Natural killer cell (primary cell): ENCODE data around the gene HDAC1. TPM values are rescaled to one million over a fixed set of nuclear protein-coding genes. Genes with fewer than 3 reads are reported as not detected.

ENCODE experiments used
- ATAC-seq, 3 donors: fragments of 150-1000 bp in 2 of 3; fragments of 200-7000 bp in 1 of 3; cut with Tn5 transposase; 1 replicate in 1 of 3; 2 replicates in 2 of 3; pipeline ENCODE4 v1.10.0; 2021; ENCODE audit warnings: mild to moderate bottlenecking in 2 of 3, moderate library complexity in 2 of 3
- DNase-seq, 2 donors: peaks; one replicate each; pipeline versions ENCODE4 v3.0.0 to v3.0.0-alpha.2; 2013 to 2021; ENCODE audit warnings: mixed read lengths in 1 of 2
- H3K27ac ChIP-seq: one replicate; pipeline ENCODE4 v1.5.1; 2013; ENCODE audit warnings: mild to moderate bottlenecking, low read length
- H3K27me3 ChIP-seq: one replicate; pipeline ENCODE4 v1.6.1; 2013; ENCODE audit warnings: low read length; ENCODE audit not compliant: control insufficient read depth, insufficient read depth
- H3K36me3 ChIP-seq: one replicate; pipeline ENCODE4 v1.6.1; 2013; ENCODE audit warnings: low read length; ENCODE audit not compliant: control insufficient read depth, insufficient read depth
- H3K4me1 ChIP-seq: one replicate; pipeline ENCODE4 v1.6.1; 2013; ENCODE audit warnings: low read length; ENCODE audit not compliant: control insufficient read depth, insufficient read depth
- H3K4me3 ChIP-seq: one replicate; pipeline ENCODE4 v1.5.1; 2013; ENCODE audit warnings: low read length
- H3K9me3 ChIP-seq: one replicate; pipeline ENCODE4 v1.6.1; 2013; ENCODE audit warnings: low read length; ENCODE audit not compliant: control insufficient read depth, insufficient read depth
- H3K27ac Mint-ChIP-seq, 2 donors: one replicate each; pipeline ENCODE4 v1.8.0; 2022; ENCODE audit warnings: mild to moderate bottlenecking in 2 of 2, mixed read lengths in 2 of 2, moderate library complexity in 1 of 2
- H3K27me3 Mint-ChIP-seq, 2 donors: one replicate each; pipeline ENCODE4 v1.8.0; 2022; ENCODE audit warnings: low read depth in 2 of 2, mixed read lengths in 2 of 2
- H3K36me3 Mint-ChIP-seq: one replicate; pipeline ENCODE4 v1.8.0; 2022; ENCODE audit warnings: mixed read lengths
- H3K4me1 Mint-ChIP-seq, 2 donors: one replicate each; pipeline ENCODE4 v1.8.0; 2022; ENCODE audit warnings: mixed read lengths in 2 of 2
- H3K4me3 Mint-ChIP-seq: one replicate; pipeline ENCODE4 v1.8.0; 2022; ENCODE audit warnings: mild to moderate bottlenecking, moderate library complexity, mixed read lengths
- H3K9me3 Mint-ChIP-seq, 2 donors: one replicate each; pipeline ENCODE4 v1.8.0; 2022; ENCODE audit warnings: mixed read lengths in 2 of 2
- WGBS: methylation state at CpG from one replicate; pipeline ENCODE4 v1.1.7; 2013; ENCODE audit warnings: missing lambda C conversion rate; ENCODE audit not compliant: insufficient coverage; 5-methylcytosine and 5-hydroxymethylcytosine counted together
- intact Hi-C: fragments of 100-400 bp; cut with micrococcal nuclease; formaldehyde crosslinking; loops from one replicate; pipeline ENCODE4 v1.14.2; 2022
- total RNA-seq, 4 donors: library from RNA; stranded (reverse); fragments of 120-200 nt in 1 of 4; gene quantifications; one replicate each; pipeline versions ENCODE4 v1.2.3 to v1.2.4, GENCODE V29; 2013 to 2022
- TF ChIP-seq, protein P1 (sequence below): fragments of 200-600 bp; IDR thresholded peaks from one replicate; pipeline ENCODE4 v1.8.0; 2022; ENCODE audit warnings: antibody characterized with exemption

The HDAC1 gene
- total RNA-seq, 3 donors from 2014 or later (not counting 1 experiment from before 2014, with no cell fraction given) = 110 to 133 (median 125) TPM

GRCh38 chr1:32338637-32339145 is 46.8 kb downstream of the HDAC1 start:
- DNase-seq (no peak), ATAC-seq (no peak)
- intact Hi-C loops = loop anchor here (5.0 kb wide), 1 partner anchor 116 kb away; the partner anchor contains the start of genes EIF3I and TMEM234
- peaks cover 24 to 49% of the 10 kb centered on the region in 2 donors for H3K4me1 Mint-ChIP-seq
- H3K4me3 Mint-ChIP-seq = peak overlapping the region; percentile 26
- peaks cover 4% of the 10 kb centered on the region for H3K36me3 ChIP-seq
- TF ChIP-seq, protein P1, sequence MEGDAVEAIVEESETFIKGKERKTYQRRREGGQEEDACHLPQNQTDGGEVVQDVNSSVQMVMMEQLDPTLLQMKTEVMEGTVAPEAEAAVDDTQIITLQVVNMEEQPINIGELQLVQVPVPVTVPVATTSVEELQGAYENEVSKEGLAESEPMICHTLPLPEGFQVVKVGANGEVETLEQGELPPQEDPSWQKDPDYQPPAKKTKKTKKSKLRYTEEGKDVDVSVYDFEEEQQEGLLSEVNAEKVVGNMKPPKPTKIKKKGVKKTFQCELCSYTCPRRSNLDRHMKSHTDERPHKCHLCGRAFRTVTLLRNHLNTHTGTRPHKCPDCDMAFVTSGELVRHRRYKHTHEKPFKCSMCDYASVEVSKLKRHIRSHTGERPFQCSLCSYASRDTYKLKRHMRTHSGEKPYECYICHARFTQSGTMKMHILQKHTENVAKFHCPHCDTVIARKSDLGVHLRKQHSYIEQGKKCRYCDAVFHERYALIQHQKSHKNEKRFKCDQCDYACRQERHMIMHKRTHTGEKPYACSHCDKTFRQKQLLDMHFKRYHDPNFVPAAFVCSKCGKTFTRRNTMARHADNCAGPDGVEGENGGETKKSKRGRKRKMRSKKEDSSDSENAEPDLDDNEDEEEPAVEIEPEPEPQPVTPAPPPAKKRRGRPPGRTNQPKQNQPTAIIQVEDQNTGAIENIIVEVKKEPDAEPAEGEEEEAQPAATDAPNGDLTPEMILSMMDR = no peak
- no peaks in the 10 kb centered on the region for H3K9me3 ChIP-seq
- no peaks in the 10 kb centered on the region for H3K9me3 Mint-ChIP-seq
- peak overlapping the region in 1 of 2 donors; percentile 87 for H3K27ac Mint-ChIP-seq
- H3K4me3 ChIP-seq = no peak overlapping the region
- peaks cover 0 to 3% of the 10 kb centered on the region in 2 donors for H3K27me3 Mint-ChIP-seq
- 94% methylated on average over 14 of the region's 14 CpGs for WGBS
- H3K4me1 ChIP-seq = peaks cover 52% of the 10 kb centered on the region
- H3K27me3 ChIP-seq = no peaks in the 10 kb centered on the region
- no peaks in the 10 kb centered on the region for H3K36me3 Mint-ChIP-seq
- no peak overlapping the region for H3K27ac ChIP-seq

DNA sequence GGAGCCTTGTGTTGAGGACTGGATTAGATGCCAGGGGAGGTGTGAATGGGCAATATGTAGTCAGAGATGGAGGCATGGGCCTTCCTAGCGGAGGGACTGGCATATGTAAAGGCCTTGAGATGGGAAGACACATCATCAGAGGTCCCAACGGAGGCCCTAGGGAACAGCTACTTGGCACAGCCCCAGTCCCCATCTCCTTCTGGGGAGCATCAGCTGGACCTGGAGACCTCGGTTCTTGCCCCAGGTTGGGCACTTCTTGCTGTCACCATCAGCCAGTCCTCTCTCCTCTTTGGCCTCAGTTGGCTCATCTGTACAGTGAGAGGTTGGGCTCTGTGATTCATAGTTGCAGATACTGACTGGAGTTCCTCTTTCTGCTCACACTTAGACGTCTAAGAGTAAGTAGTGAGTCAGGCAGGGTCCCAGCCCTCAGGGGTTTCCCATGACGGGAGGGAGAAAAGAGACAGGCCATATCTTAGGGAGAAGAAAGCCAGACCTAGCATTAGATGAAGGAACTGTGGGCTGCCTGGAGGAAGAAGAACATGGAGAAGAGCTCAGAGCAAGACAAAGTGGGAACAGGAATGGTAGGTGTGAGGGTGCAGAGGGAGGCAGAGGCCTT is 47.6 kb downstream of the HDAC1 start:
- no peaks in the 10 kb centered on the region for H3K27me3 ChIP-seq
- no peak overlapping the region for H3K27ac ChIP-seq
- peak in 1 of 2 donors; percentile 29 for DNase-seq
- H3K4me3 Mint-ChIP-seq = no peak overlapping the region
- H3K4me1 Mint-ChIP-seq = peaks cover 24 to 42% of the 10 kb centered on the region in 2 donors
- WGBS = 78% methylated on average over 5 of the region's 5 CpGs
- H3K27me3 Mint-ChIP-seq = peaks cover 0 to 3% of the 10 kb centered on the region in 2 donors
- H3K36me3 Mint-ChIP-seq = no peaks in the 10 kb centered on the region
- intact Hi-C loops = loop anchor here (5.0 kb wide), 1 partner anchor 117 kb away; the partner anchor contains the start of genes EIF3I and TMEM234
- H3K4me1 ChIP-seq = peaks cover 49% of the 10 kb centered on the region
- ATAC-seq = no peak
- TF ChIP-seq, protein P1 = no peak
- H3K9me3 ChIP-seq = no peaks in the 10 kb centered on the region
- H3K9me3 Mint-ChIP-seq = no peaks in the 10 kb centered on the region
- peak overlapping the region in 1 of 2 donors; percentile 13 for H3K27ac Mint-ChIP-seq
- H3K4me3 ChIP-seq = no peak overlapping the region
- no peaks in the 10 kb centered on the region for H3K36me3 ChIP-seq

DNA sequence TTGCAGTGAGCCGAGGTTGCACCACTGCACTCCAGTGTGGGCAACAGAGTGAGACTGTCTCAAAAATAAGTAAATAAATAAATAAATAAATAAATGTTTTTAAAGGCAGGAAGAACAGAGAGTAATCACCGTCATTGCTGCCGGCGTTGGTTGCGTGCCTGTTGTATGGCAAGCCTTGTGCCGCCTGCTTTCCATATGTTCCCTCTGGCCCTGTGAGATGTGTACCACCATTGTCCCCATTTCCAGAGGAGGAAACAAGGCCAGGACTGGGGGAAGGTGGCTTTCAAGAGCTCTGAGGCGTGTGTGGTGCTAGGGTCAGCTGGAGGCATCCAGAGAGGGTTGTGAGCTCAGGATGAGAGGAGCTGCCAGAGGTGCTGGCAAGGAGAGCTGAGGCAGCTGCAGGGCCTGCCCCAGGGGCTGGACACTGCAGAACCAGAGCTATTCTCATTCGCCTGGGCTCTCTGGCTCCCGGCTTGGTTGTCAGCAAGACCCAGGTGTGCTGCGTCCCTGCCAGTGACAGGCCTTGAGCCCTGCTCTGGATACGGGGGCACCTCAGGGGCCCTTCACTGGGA is 49.4 kb downstream of the HDAC1 start:
- Mint-ChIP-seq H3K36me3 (no peaks in the 10 kb centered on the region), H3K9me3 (no peaks in the 10 kb centered on the region), H3K4me1 (peaks cover 17 to 33% of the 10 kb centered on the region in 2 donors), H3K27ac (no peak overlapping the region), H3K4me3 (no peak overlapping the region), H3K27me3 (peaks cover 0 to 7% of the 10 kb centered on the region in 2 donors)
- Histone ChIP-seq H3K27ac (no peak overlapping the region), H3K4me3 (no peak overlapping the region), H3K27me3 (no peaks in the 10 kb centered on the region), H3K4me1 (peaks cover 44% of the 10 kb centered on the region), H3K9me3 (no peaks in the 10 kb centered on the region), H3K36me3 (no peaks in the 10 kb centered on the region)
- TF ChIP-seq, protein P1 = no peak
- DNase-seq (no peak), ATAC-seq (no peak)
- WGBS = 97% methylated on average over 10 of the region's 11 CpGs
- intact Hi-C loops = no loop called here
